Keratinocyte (primary cell): Measurements from ENCODE around the gene CTF1. TPM values are rescaled to one million over a fixed set of nuclear protein-coding genes. Genes with fewer than 3 reads are reported as not detected.

Experiments used
- DNase-seq: peaks from one replicate; pipeline ENCODE4 v3.0.0-alpha.2; 2011; ENCODE audit warnings: low read depth, missing footprints, low spot score
- FAIRE-seq: peaks from 2 replicates; lab custom pipeline; 2011; peaks lifted over from hg19 to GRCh38; lab: Jason Lieb, UNC
- H2AFZ ChIP-seq: 2 replicates; pipeline ENCODE4 v1.6.0; 2012; ENCODE audit warnings: low read length, control low read depth, inconsistent platforms; ENCODE audit not compliant: control insufficient read depth
- H3K27ac ChIP-seq: 2 replicates; pipeline ENCODE4 v1.5.1; 2011; ENCODE audit warnings: low read length; ENCODE audit not compliant: control insufficient read depth, insufficient read depth
- H3K27me3 ChIP-seq: 3 replicates; pipeline ENCODE4 v1.6.0; 2011; ENCODE audit warnings: low read length; ENCODE audit not compliant: control insufficient read depth, insufficient read depth; ENCODE audit errors: extremely low read depth
- H3K36me3 ChIP-seq, 2 experiments: 2 replicates in 1 of 2; 3 replicates in 1 of 2; pipeline ENCODE4 v1.5.1; 2011; ENCODE audit warnings: low read length in 2 of 2, mild to moderate bottlenecking in 1 of 2; ENCODE audit not compliant: control insufficient read depth in 2 of 2, insufficient read depth in 2 of 2; ENCODE audit errors: extremely low read depth in 1 of 2
- H3K4me1 ChIP-seq: 3 replicates; pipeline ENCODE4 v1.5.1; 2011; ENCODE audit warnings: low read length; ENCODE audit not compliant: control insufficient read depth, insufficient read depth; ENCODE audit errors: extremely low read depth
- H3K4me2 ChIP-seq: 3 replicates; pipeline ENCODE4 v1.6.0; 2011; ENCODE audit warnings: low read depth, low read length; ENCODE audit not compliant: control insufficient read depth, insufficient read depth; ENCODE audit errors: extremely low read depth
- H3K4me3 ChIP-seq, 3 experiments: fragments of 200-600 bp in 1 of 3; sonication (generic) in 1 of 3; 2 replicates in 2 of 3; 3 replicates in 1 of 3; pipeline ENCODE4 v1.5.1; 2011 to 2016; ENCODE audit warnings: low read length in 3 of 3, mild to moderate bottlenecking in 3 of 3, control low read depth in 2 of 3, inconsistent platforms in 1 of 3, low read depth in 1 of 3, mixed read lengths in 1 of 3, mixed run types in 1 of 3, moderate library complexity in 1 of 3; ENCODE audit not compliant: control insufficient read depth in 2 of 3, insufficient read depth in 2 of 3; ENCODE audit errors: extremely low read depth in 1 of 3
- H3K79me2 ChIP-seq: 2 replicates; pipeline ENCODE4 v1.6.0; 2012; ENCODE audit warnings: low read length; ENCODE audit not compliant: control insufficient read depth, insufficient read depth
- H3K9ac ChIP-seq: 3 replicates; pipeline ENCODE4 v1.6.0; 2011; ENCODE audit warnings: low read length; ENCODE audit not compliant: control insufficient read depth, insufficient read depth; ENCODE audit errors: extremely low read depth
- H3K9me1 ChIP-seq: 3 replicates; pipeline ENCODE4 v1.6.0; 2011; ENCODE audit warnings: low read length; ENCODE audit not compliant: control insufficient read depth, insufficient read depth; ENCODE audit errors: extremely low read depth
- H3K9me3 ChIP-seq: 2 replicates; pipeline ENCODE4 v1.5.1; 2012; ENCODE audit warnings: low read depth, low read length; ENCODE audit not compliant: control insufficient read depth
- H4K20me1 ChIP-seq: 3 replicates; pipeline ENCODE4 v1.6.0; 2011; ENCODE audit warnings: low read length; ENCODE audit not compliant: control insufficient read depth, insufficient read depth; ENCODE audit errors: extremely low read depth
- CTCF ChIP-seq, 3 experiments: IDR thresholded peaks in 1 of 3; conservative IDR thresholded peaks in 1 of 3; optimal IDR thresholded peaks in 1 of 3; 2 replicates in 2 of 3; 3 replicates in 1 of 3; pipeline versions ENCODE3 to v1.5.1; 2011; ENCODE audit warnings: low read length in 3 of 3, mild to moderate bottlenecking in 3 of 3, moderate library complexity in 2 of 3, control low read depth in 1 of 3, inconsistent platforms in 1 of 3; ENCODE audit not compliant: insufficient read depth in 2 of 3; ENCODE audit errors: extremely low read depth in 1 of 3
- EZH2 ChIP-seq: IDR thresholded peaks from one replicate; pipeline ENCODE4 v1.6.1; 2012; ENCODE audit warnings: inconsistent platforms, mild to moderate bottlenecking, low read length, moderate library complexity
- dilution Hi-C: fragments of 300-500 bp; cut with MboI; formaldehyde crosslinking; loops from one replicate; pipeline ENCODE4 v1.7.0; 2020; ENCODE audit warnings: low sequenced_read_pairs; ENCODE audit not compliant: extremely low pct_ligation_motif_present
- polyA plus RNA-seq, 5 experiments: library from polyadenylated mRNA; depleted of rRNA in 3 of 5; stranded (reverse) in 3 of 5; stranded (forward) in 1 of 5; unstranded in 1 of 5; fragments of >200 nt; gene quantifications; 1 replicate in 1 of 5; 2 replicates in 3 of 5; 3 replicates in 1 of 5; pipeline versions ENCODE4 v1.2.1 to v1.2.3, GENCODE V29; 2011 to 2012; ENCODE audit warnings: missing spikeins in 2 of 5, low read depth in 1 of 5, low replicate concordance in 1 of 5

CTF1 gene
- polyA plus RNA-seq, 1 donor (not counting 4 experiments of a cell fraction or from before 2014, with no cell fraction given), result 2.1 TPM

GRCh38 chr16:30876867-30877266 lies 19.5 kb upstream of the CTF1 start:
- Histone ChIP-seq H3K4me2 (peak overlapping the region; percentile 78), H3K79me2 (peaks cover 6% of the 10 kb centered on the region), H3K36me3 (peaks cover 0 to 2% of the 10 kb centered on the region in 2 experiments), H2AFZ (no peak overlapping the region), H3K9me1 (no peaks in the 10 kb centered on the region), H3K27me3 (no peaks in the 10 kb centered on the region), H4K20me1 (no peaks in the 10 kb centered on the region), H3K9me3 (no peaks in the 10 kb centered on the region), H3K4me3 (peak overlapping the region in 1 of 3 experiments; percentile 79), H3K9ac (peak overlapping the region; percentile 93), H3K27ac (no peak overlapping the region), H3K4me1 (peaks cover 25% of the 10 kb centered on the region)
- no peak for TF ChIP-seq CTCF (optimal IDR thresholded peaks at IDR 0.05 in 1 of 3, IDR thresholded peaks at IDR 0.05 in 1 of 3, conservative IDR thresholded peaks at IDR 0.05 in 1 of 3; ENCODE audit: extremely low read depth in 1 of 3, insufficient read depth in 2 of 3, low read length in 3 of 3)
- TF ChIP-seq EZH2, result no peak
- DNase-seq, result no peak
- dilution Hi-C loops, result loop anchor here (25.0 kb wide), 1 partner anchor 90 kb away; the partner anchor contains the start of gene ZNF629
- no peak for FAIRE-seq

- FAIRE-seq, result no peak
- Histone ChIP-seq H3K27me3 (no peaks in the 10 kb centered on the region), H2AFZ (no peak overlapping the region), H3K9ac (no peak overlapping the region), H4K20me1 (no peaks in the 10 kb centered on the region), H3K9me1 (no peaks in the 10 kb centered on the region), H3K36me3 (peaks cover 0 to 11% of the 10 kb centered on the region in 2 experiments), H3K4me1 (no peaks in the 10 kb centered on the region), H3K79me2 (no peaks in the 10 kb centered on the region), H3K4me2 (no peak overlapping the region), H3K4me3 (no peak overlapping the region), H3K27ac (no peak overlapping the region), H3K9me3 (no peaks in the 10 kb centered on the region)
- dilution Hi-C loops, result loop anchor here (25.0 kb wide), 1 partner anchor 95 kb away; the partner anchor contains the start of gene ZNF629
- TF ChIP-seq EZH2, result no peak
- no peak for TF ChIP-seq CTCF (optimal IDR thresholded peaks at IDR 0.05 in 1 of 3, IDR thresholded peaks at IDR 0.05 in 1 of 3, conservative IDR thresholded peaks at IDR 0.05 in 1 of 3; ENCODE audit: extremely low read depth in 1 of 3, insufficient read depth in 2 of 3, low read length in 3 of 3)
- DNase-seq, result no peak
These were observed 13.7 kb upstream of the CTF1 start for GRCh38 chr16:30882429-30883310.
